ELF-1 (cell line): ENCODE measurements around the gene AHSP.
"Not testable (repeated sequence)": the region's sequence is repeated elsewhere in the genome, so short reads cannot be mapped to it uniquely, and the experiment has no call there.

Experiments used
- DNase-seq: peaks from one replicate; pipeline ENCODE4 v3.0.0-alpha.2; 2016; ENCODE audit warnings: low read depth, low spot score

Gene AHSP

DNA sequence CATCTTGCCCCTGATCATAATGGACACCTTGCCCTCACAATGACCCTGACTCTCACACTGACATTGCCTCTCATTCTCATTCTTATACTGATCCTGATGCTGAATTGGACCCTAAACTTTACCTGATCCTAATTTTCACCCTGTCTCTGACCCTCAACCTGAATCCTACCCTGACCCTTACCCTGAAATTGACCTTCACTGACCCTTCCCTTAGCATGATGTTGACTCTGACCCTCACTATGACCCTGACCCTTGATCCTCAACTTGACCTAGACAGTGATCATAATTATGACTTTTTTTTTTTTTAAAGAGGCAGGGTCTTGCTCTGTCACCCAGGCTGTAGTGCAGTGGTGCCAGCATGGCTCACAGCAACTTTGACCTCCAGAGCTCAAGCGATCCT lies 3.4 kb downstream of the AHSP start:
- DNase-seq = no peak

DNA sequence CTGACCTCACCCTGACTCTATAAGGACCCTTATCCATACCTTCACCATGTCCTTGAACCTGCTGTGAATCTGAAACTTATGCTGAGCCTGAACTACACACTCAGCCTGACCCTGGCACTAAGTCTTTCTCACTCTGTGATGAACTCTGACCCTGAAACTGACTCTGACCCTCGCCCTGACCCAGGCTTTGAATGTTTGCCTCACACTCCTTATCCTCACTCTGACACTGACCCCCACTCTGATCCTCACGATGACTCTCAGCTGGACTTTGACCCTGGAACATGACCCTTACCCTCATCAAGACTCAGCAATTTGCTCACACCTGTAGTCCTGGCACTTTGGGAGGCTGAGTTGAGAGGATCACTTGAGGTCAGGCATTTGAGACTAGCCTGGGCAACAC lies 4.4 kb downstream of the AHSP start:
- no peak for DNase-seq

DNA sequence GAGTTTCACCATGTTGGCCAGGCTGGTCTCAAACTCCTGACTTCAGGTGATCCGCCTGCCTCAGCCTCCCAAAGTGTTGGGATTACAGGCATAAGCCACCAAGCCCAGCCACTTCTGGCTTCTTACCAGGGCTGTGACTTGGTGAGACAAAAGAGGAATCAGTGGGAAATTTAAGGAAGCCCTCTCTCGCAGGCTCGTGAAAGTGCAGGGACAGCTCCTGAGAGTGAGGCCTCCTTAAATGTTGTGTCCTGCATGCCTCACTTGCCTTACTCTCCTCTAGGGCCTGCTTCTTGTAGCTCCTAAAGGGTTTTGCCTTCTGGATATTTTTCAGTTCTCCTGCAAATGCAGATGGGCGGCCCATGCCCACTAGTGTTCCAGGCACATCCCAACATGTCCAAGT lies 5.2 kb downstream of the AHSP start:
- DNase-seq = peak; percentile 47

DNA sequence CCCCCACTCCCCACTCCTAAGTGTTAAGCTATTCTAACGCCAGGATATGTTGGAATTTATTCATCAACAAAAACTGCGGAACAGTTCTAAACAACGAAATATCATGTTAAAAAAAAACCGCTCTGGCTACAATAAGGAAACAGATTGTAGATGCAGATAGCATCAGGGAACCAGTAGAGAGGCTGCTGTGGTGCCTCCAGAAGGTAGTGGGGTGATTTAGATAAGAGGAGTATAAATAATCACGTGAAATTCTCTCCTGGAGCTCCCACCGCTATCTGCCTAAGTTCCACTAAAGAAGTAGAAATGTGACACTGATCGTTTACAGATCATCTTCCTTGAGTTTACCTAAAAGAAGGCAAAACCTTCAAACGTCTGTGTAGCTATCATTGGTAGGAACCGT lies 8.0 kb downstream of the AHSP start:
- no peak for DNase-seq

DNA sequence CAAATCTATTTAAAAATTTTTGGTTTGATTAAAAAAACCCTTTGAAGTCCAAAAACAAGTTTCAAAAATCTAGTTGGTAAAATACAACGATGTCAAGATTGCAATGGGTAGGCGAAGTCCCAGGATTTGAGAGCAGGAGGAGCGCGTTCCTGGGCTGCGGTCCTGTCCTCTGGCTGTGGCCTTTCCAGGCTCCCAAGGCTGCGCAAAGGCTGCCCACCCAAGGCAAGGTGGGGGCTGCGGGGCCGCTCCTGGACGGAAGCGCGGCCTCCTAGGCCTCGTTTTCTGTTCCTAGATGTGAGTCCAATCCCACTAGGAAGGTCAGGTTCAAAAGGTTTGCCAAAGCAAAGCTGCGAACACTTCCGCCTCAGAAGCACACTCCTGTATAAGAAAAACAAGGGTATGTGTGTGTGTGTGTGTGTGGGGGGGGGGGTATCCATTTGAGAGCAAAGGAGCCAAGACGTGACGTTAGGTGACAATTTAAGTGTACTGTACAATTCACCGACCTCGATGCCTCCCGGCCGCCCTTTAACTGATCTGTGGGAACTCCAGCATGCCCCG lies 9.2 kb downstream of the AHSP start:
- DNase-seq = peak; percentile 14

DNA sequence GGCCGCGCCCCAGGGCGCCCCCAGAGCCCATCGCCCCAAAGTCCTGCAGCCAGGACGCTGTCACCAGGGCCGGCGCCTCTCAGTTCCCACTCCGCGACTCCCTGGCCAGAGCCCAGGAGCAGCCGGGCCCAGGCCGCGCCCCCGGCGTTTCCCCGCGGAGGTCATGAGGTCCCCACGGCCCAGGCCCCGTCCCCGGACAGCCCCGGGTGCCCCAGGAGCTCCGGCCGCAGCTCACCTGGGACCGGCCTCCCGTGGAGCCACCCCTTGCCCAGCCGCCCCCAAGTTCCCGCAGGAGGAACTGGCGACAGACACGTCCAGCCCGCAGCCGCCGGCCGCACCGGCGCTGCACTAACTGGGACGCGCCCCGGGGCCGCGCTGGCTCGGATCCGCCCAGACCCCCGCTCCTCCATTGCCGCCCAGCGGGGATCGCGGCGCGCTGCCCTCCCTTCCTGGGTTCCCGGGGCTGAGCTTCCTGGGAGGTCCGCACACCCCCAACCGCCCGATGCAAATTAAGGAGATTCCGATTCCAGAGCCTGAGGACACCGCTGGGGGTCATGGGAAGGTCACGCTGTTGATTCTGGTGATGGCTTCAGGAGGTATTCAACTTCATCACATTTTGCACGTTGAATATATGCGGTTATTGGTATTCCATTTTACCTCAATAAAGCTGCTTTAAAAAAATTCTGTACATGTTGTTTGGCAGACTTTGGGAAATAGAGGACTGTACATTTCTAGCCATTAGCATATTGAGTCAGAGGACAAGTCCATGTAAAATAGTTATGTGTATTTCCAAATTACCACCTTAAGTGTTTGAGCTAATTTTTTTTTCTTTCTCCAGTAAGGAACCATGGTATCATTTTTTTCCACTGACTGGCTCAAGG lies 9.9 kb downstream of the AHSP start:
- DNase-seq = peak; percentile 76

DNA sequence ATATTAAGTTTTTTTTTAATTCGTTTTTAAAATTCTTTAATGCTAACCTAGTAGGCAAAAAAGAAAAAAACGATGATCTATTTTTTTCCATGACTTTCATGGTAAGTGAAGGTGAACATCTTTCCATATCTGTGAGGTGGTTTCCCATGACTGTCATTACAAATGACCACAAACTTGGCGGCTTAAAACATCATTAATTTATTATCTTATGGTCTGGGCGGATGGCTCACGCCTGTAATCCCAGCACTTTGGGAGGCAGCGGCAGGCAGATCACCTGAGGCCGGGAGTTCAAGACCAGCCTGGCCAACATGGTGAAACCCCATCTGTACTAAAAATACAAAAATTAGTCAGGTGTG lies 10.5 kb downstream of the AHSP start:
- DNase-seq = not testable (repeated sequence)

DNA sequence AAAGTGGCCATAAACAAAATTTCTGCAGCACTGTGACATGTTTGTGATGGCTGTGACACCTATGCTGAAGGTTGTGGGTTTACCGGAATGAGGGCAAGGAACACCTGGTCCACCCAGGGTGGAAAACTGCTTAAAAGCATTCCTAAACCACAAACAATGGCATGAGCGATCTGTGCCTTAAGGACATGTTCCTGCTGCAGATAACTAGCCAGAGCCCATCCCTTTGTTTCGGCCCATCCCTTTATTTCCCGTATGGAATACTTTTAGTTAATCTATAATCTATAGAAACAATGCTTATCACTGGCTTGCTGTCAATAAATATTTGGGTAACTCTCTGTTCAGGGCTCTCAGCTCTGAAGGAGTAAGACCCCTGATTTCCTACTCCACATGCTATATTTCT lies 12.1 kb downstream of the AHSP start:
- not testable (repeated sequence) for DNase-seq

DNA sequence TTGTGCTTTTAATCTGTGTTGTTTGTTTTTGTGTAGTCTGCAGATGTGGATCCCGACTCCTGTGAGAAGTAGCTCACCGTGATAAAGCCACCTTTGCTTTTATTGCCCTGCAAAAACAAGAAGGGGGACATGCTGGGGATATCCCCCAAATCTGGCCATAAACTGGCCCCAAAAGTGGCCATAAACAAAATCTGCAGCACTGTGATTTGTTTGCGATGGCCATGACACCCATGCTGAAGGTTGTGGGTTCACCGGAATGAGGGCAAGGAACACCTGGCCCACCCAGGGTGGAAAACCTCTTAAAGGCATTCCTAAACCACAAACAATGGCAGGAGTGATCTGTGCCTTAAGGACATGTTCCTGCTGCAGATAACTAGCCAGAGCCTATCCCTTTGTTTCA lies 15.1 kb downstream of the AHSP start:
- no peak for DNase-seq

DNA sequence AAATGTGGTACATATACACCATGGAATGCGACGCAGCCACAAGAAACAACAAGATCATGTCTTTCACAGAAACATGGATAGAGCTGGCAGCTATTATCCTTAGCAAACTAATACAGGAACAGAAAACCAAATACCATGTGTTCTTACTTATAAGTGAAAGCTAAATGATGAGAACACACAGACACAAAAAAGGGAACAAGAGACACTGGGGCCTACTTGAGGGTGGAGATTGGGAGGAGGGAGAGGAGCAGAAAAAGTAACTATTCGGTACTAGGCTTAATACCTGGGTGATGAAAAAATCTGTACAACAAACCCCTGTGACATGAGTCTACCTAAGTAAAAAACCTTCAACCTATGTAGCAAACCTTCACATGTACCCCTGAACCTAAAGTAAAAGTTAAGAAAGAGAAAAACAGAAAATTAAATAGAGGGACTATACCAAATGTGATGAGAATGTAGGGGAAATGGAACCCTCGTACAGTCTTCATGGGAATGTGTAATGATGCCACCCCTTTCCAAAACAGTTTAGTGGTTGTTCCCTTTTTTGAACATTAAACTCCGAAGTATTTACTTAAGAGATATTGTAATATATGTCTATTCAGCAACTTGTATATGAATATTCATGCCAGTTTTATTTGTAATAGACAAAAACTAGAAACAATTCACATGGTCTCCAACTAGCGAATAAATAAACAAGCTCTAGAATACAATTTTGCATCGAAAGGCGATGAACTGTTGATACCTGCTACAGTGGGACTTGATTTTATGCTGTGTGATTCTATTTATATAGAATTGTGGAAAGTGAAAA lies 33.9 kb downstream of the AHSP start:
- DNase-seq = no peak

DNA sequence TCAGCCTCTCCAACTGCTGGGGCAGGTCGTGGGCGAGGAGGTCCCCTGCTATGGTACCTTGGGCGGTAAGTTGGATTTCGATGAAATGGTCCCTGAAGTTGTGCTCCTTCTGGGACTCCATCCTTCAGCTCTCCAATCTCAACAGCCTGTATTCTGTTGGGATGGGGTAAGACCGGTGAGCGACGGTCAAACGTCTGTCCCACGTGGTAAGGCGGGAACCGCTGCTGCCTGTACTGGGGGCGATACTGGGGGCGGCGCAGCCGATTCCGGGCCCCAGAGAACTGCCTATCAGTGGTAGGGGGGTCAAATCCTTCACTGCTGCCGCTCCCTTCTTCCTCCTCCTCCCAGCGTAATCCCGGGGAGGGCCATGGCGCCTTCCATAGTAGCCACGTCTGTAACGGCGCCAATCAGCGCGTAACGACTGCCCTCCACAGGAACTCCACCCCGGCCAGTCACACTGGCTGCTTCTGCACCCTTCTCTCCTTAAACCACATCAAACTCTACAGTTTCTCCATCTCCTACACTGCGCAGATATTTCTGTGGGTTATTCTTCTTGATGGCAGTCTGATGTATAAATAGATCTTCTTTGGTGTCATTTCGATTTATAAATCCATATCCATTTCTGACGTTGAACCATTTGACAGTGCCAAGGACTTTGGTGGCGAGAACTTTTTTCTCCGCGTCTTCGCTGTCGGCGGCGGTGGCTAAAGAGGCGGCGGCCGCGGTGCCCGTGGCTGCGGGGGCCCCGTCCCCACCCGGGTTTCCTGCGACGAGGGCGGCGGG lies 41.1 kb downstream of the AHSP start:
- peak; percentile 57 for DNase-seq

DNA sequence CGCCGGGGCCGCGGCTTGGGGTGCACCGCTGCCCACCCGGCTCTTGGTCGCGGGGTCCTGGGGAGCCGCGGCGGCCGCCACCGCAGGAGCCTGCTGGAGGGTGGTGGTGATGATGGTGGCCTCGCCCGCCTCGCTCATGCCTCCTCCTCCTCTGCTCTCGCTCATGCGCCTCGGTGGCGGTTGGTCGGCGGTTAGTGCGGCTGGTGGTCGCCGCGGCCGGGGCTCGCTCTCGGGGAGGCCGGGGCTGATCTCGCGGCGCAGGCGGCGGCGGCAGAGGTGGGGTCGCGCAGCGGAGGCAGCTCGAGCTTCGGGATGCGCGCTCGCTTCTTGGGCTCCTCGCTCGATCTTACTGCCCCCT lies 41.6 kb downstream of the AHSP start:
- DNase-seq = peak; percentile 9

DNA sequence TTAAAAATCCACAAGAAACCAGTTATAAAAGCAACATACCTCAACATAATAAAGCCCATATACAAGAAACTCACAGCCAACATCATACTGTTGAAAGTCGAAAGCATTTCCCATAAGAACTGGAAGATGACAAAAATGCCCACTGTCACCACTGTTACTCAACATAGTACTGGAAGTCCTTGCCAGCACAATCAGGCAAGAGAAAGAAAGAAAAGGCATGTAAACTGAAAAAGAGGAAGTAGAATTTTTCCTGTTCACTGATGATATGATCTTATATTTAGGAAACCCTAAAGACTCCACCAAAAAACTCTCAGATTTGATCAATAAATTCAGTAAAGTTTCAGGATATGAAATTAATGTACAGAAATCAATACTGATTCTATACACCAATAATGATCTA lies 45.1 kb downstream of the AHSP start:
- DNase-seq = no peak

DNA sequence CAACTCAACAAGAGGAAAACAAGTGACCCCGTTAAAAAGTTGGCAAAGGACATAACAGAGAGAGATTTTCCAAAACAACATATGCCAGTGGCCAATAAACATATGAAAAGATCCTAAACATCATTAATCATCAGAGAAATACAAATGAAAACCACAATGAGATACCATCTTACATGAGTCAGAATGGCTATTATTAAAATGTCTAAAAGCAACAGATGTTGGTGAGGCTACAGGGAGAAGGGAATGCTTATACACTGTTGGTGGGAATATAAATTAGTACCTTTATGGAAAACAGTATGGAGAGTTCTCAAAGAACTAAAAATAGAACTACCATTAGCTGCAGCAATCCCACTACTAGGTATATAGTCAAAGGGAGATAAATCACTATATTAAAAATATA lies 46.5 kb downstream of the AHSP start:
- not testable (repeated sequence) for DNase-seq

DNA sequence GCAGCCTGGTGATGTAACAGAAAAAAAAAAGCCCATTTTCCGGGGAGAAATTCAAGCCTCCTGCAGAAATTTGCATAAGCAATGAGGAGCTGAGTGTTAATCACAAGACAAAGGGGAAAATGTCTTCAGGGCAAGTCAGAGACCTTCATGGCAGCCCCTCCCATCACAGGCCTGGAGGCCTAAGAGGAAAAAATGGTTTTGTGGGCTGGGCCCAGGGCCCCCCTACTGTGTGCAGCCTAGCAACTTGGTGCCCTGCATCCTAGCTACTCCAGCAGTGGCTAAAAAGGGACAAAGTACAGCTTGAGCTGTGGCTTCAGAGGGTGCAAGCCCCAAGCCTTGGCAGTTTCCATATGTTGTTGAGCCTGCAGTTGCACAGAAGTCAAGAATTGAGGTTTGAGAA lies 49.7 kb downstream of the AHSP start:
- DNase-seq = no peak
